Activated CD4-positive, alpha-beta T cell treated with anti-CD3 and anti-CD28 coated beads, Interleukin-2, amount 10 ng/mL, durations not matched to agents 7 days and 5 days (primary cell): Measurements from ENCODE around the gene ZSWIM7. TPM values are rescaled to one million over a fixed set of nuclear protein-coding genes. Genes with fewer than 3 reads are reported as not detected.

ENCODE experiments used
- CTCF ChIA-PET: fragments of 350-600 bp; sonication (Branson Sonifier 250); formaldehyde crosslinking; loops from one replicate; lab custom pipeline; 2021; ENCODE audit warnings: antibody characterized with exemption; lab: Charles Lee
- POLR2A ChIA-PET: fragments of 350-600 bp; sonication (Branson Sonifier 250); formaldehyde crosslinking; loops from one replicate; lab custom pipeline; 2021; ENCODE audit warnings: antibody characterized with exemption; lab: Charles Lee
- DNase-seq: peaks from one replicate; pipeline ENCODE4 v3.0.0-alpha.2; 2020
- H3K27ac Mint-ChIP-seq: one replicate; pipeline ENCODE4 v1.8.0; 2021; ENCODE audit warnings: mild to moderate bottlenecking, moderate library complexity, mixed read lengths
- H3K27me3 Mint-ChIP-seq: one replicate; pipeline ENCODE4 v1.8.0; 2021; ENCODE audit warnings: mixed read lengths
- H3K36me3 Mint-ChIP-seq: one replicate; pipeline ENCODE4 v1.8.0; 2021; ENCODE audit warnings: low read depth, mixed read lengths
- H3K4me1 Mint-ChIP-seq: one replicate; pipeline ENCODE4 v1.8.0; 2021; ENCODE audit warnings: mixed read lengths
- H3K4me3 Mint-ChIP-seq: one replicate; pipeline ENCODE4 v1.8.0; 2021; ENCODE audit warnings: mild to moderate bottlenecking, moderate library complexity, mixed read lengths
- H3K9me3 Mint-ChIP-seq: one replicate; pipeline ENCODE4 v1.8.0; 2021; ENCODE audit warnings: mixed read lengths
- total RNA-seq, 2 experiments: library from RNA; stranded (reverse); gene quantifications; one replicate each; pipeline ENCODE4 v1.2.3, GENCODE V29; 2021

Gene ZSWIM7
- total RNA-seq, 2 experiments from 2014 or later, result 13.3 to 18.1 TPM

GRCh38 chr17:15935891-15936290, 63.6 kb downstream of the ZSWIM7 start:
- H3K27ac Mint-ChIP-seq, result no peak overlapping the region
- peaks cover 14% of the 10 kb centered on the region for H3K27me3 Mint-ChIP-seq
- ChIA-PET CTCF (no interaction called here), POLR2A (no interaction called here)
- DNase-seq, result no peak
- no peaks in the 10 kb centered on the region for H3K9me3 Mint-ChIP-seq
- H3K4me1 Mint-ChIP-seq, result no peaks in the 10 kb centered on the region
- no peak overlapping the region for H3K4me3 Mint-ChIP-seq
- H3K36me3 Mint-ChIP-seq, result no peaks in the 10 kb centered on the region

GRCh38 chr17:15934866-15935265, 64.6 kb downstream of the ZSWIM7 start:
- H3K27me3 Mint-ChIP-seq, result peaks cover 14% of the 10 kb centered on the region
- H3K36me3 Mint-ChIP-seq, result no peaks in the 10 kb centered on the region
- CTCF ChIA-PET, result interaction anchor here (0.8 kb wide), 1 partner anchor 10 kb away, joined by 4 read pairs; the partner anchor contains the start of gene ADORA2B
- no peaks in the 10 kb centered on the region for H3K4me1 Mint-ChIP-seq
- H3K9me3 Mint-ChIP-seq, result no peaks in the 10 kb centered on the region
- no peak overlapping the region for H3K27ac Mint-ChIP-seq
- H3K4me3 Mint-ChIP-seq, result no peak overlapping the region
- POLR2A ChIA-PET, result no interaction called here
- DNase-seq, result no peak

- CTCF ChIA-PET, result interaction anchor here (2.2 kb wide), 1 partner anchor 14 kb away, joined by 7 read pairs; the partner anchor contains the start of gene ADORA2B
- peaks cover 2% of the 10 kb centered on the region for H3K4me1 Mint-ChIP-seq
- no peaks in the 10 kb centered on the region for H3K36me3 Mint-ChIP-seq
- H3K27me3 Mint-ChIP-seq, result peaks cover 32% of the 10 kb centered on the region
- POLR2A ChIA-PET, result no interaction called here
- H3K27ac Mint-ChIP-seq, result no peak overlapping the region
- no peak for DNase-seq
- H3K9me3 Mint-ChIP-seq, result no peaks in the 10 kb centered on the region
- no peak overlapping the region for H3K4me3 Mint-ChIP-seq
These were observed 68.1 kb downstream of the ZSWIM7 start for GRCh38 chr17:15931394-15931793.

- peaks cover 34% of the 10 kb centered on the region for H3K27me3 Mint-ChIP-seq
- no peak overlapping the region for H3K27ac Mint-ChIP-seq
- DNase-seq, result no peak
- ChIA-PET CTCF (interaction anchor here (2.2 kb wide), 1 partner anchor 15 kb away, joined by 7 read pairs; the partner anchor contains the start of gene ADORA2B), POLR2A (no interaction called here)
- H3K4me3 Mint-ChIP-seq, result no peak overlapping the region
- no peaks in the 10 kb centered on the region for H3K36me3 Mint-ChIP-seq
- H3K4me1 Mint-ChIP-seq, result peaks cover 2% of the 10 kb centered on the region
- no peaks in the 10 kb centered on the region for H3K9me3 Mint-ChIP-seq
These were observed 69.1 kb downstream of the ZSWIM7 start for GRCh38 chr17:15930426-15930825.

GRCh38 chr17:15929941-15930340, 69.6 kb downstream of the ZSWIM7 start:
- no peaks in the 10 kb centered on the region for H3K36me3 Mint-ChIP-seq
- H3K27me3 Mint-ChIP-seq, result peaks cover 31% of the 10 kb centered on the region
- no peak for DNase-seq
- H3K27ac Mint-ChIP-seq, result no peak overlapping the region
- POLR2A ChIA-PET, result no interaction called here
- H3K4me1 Mint-ChIP-seq, result peaks cover 2% of the 10 kb centered on the region
- CTCF ChIA-PET, result interaction anchor here (2.2 kb wide), 1 partner anchor 16 kb away, joined by 7 read pairs; the partner anchor contains the start of gene ADORA2B
- H3K4me3 Mint-ChIP-seq, result no peak overlapping the region
- H3K9me3 Mint-ChIP-seq, result no peaks in the 10 kb centered on the region

- ChIA-PET CTCF (interaction anchor here (1.5 kb wide), 1 partner anchor 17 kb away, joined by 4 read pairs; the partner anchor contains the start of gene ADORA2B), POLR2A (no interaction called here)
- Mint-ChIP-seq H3K4me3 (no peak overlapping the region), H3K9me3 (no peaks in the 10 kb centered on the region), H3K27ac (no peak overlapping the region), H3K4me1 (peaks cover 2% of the 10 kb centered on the region), H3K27me3 (peaks cover 31% of the 10 kb centered on the region), H3K36me3 (no peaks in the 10 kb centered on the region)
- no peak for DNase-seq
These were observed 71.2 kb downstream of the ZSWIM7 start for GRCh38 chr17:15928286-15928785.

Other genes with a start within 250 kb of the ZSWIM7 start
- gene ADORA2B, start 54.6 kb downstream of the ZSWIM7 start, total RNA-seq, result under 1 TPM; 0.25 to 0.29 TPM
- gene TTC19, start 120 bp upstream of the ZSWIM7 start, total RNA-seq, result 10 to 100 TPM; 25.4 to 25.5 TPM
- 100 to 1,000 TPM; 152 to 182 TPM for gene NCOR1, start 215.8 kb upstream of the ZSWIM7 start, total RNA-seq
- gene PIGL, start 217.5 kb upstream of the ZSWIM7 start, total RNA-seq, result 10 to 100 TPM; 25.2 to 30.6 TPM